Left cardiac atrium (tissue), 4 donors: Measurements from ENCODE around the gene MRPL34. TPM values are rescaled to one million over a fixed set of nuclear protein-coding genes. Genes with fewer than 3 reads are reported as not detected.
"Not testable (repeated sequence)": the region's sequence is repeated elsewhere in the genome, so short reads cannot be mapped to it uniquely, and the experiment has no call there.

Experiments
- ATAC-seq, 2 donors: fragments of 200-7000 bp; cut with Tn5 transposase; one replicate each; pipeline ENCODE4 v1.9.1; 2020; ENCODE audit warnings: mild to moderate bottlenecking in 2 of 2, moderate library complexity in 2 of 2
- DNase-seq: peaks from one replicate; pipeline ENCODE4 v3.0.0-alpha.2; 2020
- intact Hi-C, 2 donors: fragments of 100-400 bp; cut with DNase I; formaldehyde crosslinking; loops; one replicate each; pipeline versions ENCODE4 v1.14.1 to v1.15.1; 2022 to 2023
- total RNA-seq, 2 donors: library from RNA; stranded (reverse); fragmentation: NEBNext Ultra II Directional; extraction: Animal tissue kit (Norgen Biotek cat#: 25700); gene quantifications; one replicate each; pipeline ENCODE4 v1.2.1, GENCODE V29; 2021
- donor health status: DM: no; HTN: yes; CAD: no.
- donor health status: DM: no; HTN: yes; CAD: no; lungs with severe emphysema.
- donor health status: DM: yes; HTN: yes; CAD: no.
- donor health status: Dilated cardiomyopathy.

MRPL34 gene
- total RNA-seq, 2 donors from 2014 or later: 147 to 152 TPM

GRCh38 chr19:17282488-17283125, 23.1 kb upstream of the MRPL34 start:
- intact Hi-C loops: loop anchor here (1.0 to 10.0 kb wide), 3 partner anchors 78 to 215 kb away; no protein-coding TSS in a partner anchor
- ATAC-seq: peak; percentile 95 to 96
- DNase-seq: peak; percentile 85

- ATAC-seq (no peak), DNase-seq (no peak)
- intact Hi-C loops: loop anchor here in 1 of 2 donors (5.0 to 10.0 kb wide), 2 partner anchors 79 to 216 kb away; no protein-coding TSS in a partner anchor
Observed at GRCh38 chr19:17283504-17283996, 22.1 kb upstream of the MRPL34 start.

GRCh38 chr19:17285415-17286135, 20.1 kb upstream of the MRPL34 start:
- DNase-seq (no peak), ATAC-seq (no peak)
- intact Hi-C loops: loop anchor here in 1 of 2 donors (10.0 kb wide), 1 partner anchor 81 kb away; no protein-coding TSS in a partner anchor

GRCh38 chr19:17286263-17286662, 19.4 kb upstream of the MRPL34 start:
- ATAC-seq (no peak), DNase-seq (no peak)
- intact Hi-C loops: loop anchor here in 1 of 2 donors (10.0 kb wide), 1 partner anchor 81 kb away; no protein-coding TSS in a partner anchor

GRCh38 chr19:17286752-17287151, 18.9 kb upstream of the MRPL34 start:
- DNase-seq: no peak
- intact Hi-C loops: loop anchor here in 1 of 2 donors (10.0 kb wide), 1 partner anchor 82 kb away; no protein-coding TSS in a partner anchor
- ATAC-seq: no peak

GRCh38 chr19:17289489-17289888, 16.2 kb upstream of the MRPL34 start:
- intact Hi-C loops: loop anchor here in 1 of 2 donors (10.0 kb wide), 1 partner anchor 85 kb away; no protein-coding TSS in a partner anchor
- ATAC-seq (peak in 1 of 2 donors; percentile 52), DNase-seq (peak; percentile 86)

GRCh38 chr19:17292301-17293074, 13.2 kb upstream of the MRPL34 start:
- ATAC-seq: peak; percentile 94
- intact Hi-C loops: loop anchor here in 1 of 2 donors (5.0 kb wide), 1 partner anchor 95 kb away; no protein-coding TSS in a partner anchor
- DNase-seq: peak; percentile 75

- ATAC-seq: no peak
- DNase-seq: no peak
- intact Hi-C loops: loop anchor here in 1 of 2 donors (5.0 kb wide), 1 partner anchor 94 kb away; no protein-coding TSS in a partner anchor
Observed at GRCh38 chr19:17293605-17294004, 12.1 kb upstream of the MRPL34 start.

- DNase-seq (no peak), ATAC-seq (peak in 1 of 2 donors; percentile 10)
- intact Hi-C loops: loop anchor here in 1 of 2 donors (5.0 kb wide), 1 partner anchor 93 kb away; no protein-coding TSS in a partner anchor
Observed at GRCh38 chr19:17294051-17294891, 11.4 kb upstream of the MRPL34 start.

GRCh38 chr19:17295551-17295950, 10.1 kb upstream of the MRPL34 start:
- DNase-seq, intact Hi-C loops: not testable (repeated sequence)

GRCh38 chr19:17296273-17296672, 9.4 kb upstream of the MRPL34 start:
- DNase-seq (no peak), ATAC-seq (no peak)
- intact Hi-C loops: no loop called here

More at GRCh38 chr19:17295551-17295950, 10.1 kb upstream of the MRPL34 start:
- ATAC-seq: not testable (repeated sequence)

GRCh38 chr19:17296976-17297375, 8.7 kb upstream of the MRPL34 start:
- ATAC-seq: no peak
- intact Hi-C loops: no loop called here
- no peak for DNase-seq

GRCh38 chr19:17300992-17301619, 4.6 kb upstream of the MRPL34 start:
- ATAC-seq (no peak), DNase-seq (no peak)
- intact Hi-C loops: loop anchor here in 1 of 2 donors (5.0 kb wide), 1 partner anchor 41 kb away; no protein-coding TSS in a partner anchor

GRCh38 chr19:17302391-17303166, 3.1 kb upstream of the MRPL34 start:
- no peak for DNase-seq
- intact Hi-C loops: loop anchor here in 1 of 2 donors (5.0 kb wide), 1 partner anchor 40 kb away; no protein-coding TSS in a partner anchor
- no peak for ATAC-seq

- ATAC-seq (peak; percentile 86 to 89), DNase-seq (peak; percentile 97)
- intact Hi-C loops: loop anchor here in 1 of 2 donors (5.0 kb wide), 1 partner anchor 39 kb away; no protein-coding TSS in a partner anchor
Observed at GRCh38 chr19:17303167-17303939, 2.3 kb upstream of the MRPL34 start, which contains the start of gene ABHD8. TSS of gene ABHD8 (minus strand) at chr19:17303425. CDS start at chr19:17301616, 1,809 bp downstream.

- ATAC-seq: no peak
- DNase-seq: no peak
- intact Hi-C loops: loop anchor here in 1 of 2 donors (5.0 kb wide), 1 partner anchor 38 kb away; no protein-coding TSS in a partner anchor
Observed at GRCh38 chr19:17303940-17304267, 1.8 kb upstream of the MRPL34 start.
